HG02870 (cell line): ENCODE results near the gene PKM.

Source experiments
- ATAC-seq: cut with Tn5 transposase; IDR thresholded peaks from one replicate; pipeline ENCODE4 v1.9.1; 2021; ENCODE audit warnings: mild to moderate bottlenecking, moderate library complexity; ENCODE audit not compliant: unreplicated experiment

PKM gene

DNA sequence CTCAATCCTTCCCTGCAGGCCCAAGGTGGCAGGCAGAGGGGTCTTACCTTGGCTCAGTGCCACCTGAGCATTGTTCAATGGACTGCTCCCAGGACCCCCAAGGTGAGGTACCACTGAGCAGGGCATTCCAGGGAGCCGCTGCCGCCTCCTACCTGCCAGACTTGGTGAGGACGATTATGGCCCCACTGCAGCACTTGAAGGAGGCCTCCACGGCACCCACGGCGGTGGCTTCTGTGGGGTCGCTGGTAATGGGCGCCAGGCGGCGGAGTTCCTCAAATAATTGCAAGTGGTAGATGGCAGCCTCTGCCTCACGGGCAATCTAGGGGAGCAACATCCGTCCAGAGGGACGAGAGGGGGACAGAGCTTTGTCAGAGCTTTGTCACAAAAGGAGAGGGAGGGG is 28.7 kb downstream of the PKM start:
- no peak for ATAC-seq

DNA sequence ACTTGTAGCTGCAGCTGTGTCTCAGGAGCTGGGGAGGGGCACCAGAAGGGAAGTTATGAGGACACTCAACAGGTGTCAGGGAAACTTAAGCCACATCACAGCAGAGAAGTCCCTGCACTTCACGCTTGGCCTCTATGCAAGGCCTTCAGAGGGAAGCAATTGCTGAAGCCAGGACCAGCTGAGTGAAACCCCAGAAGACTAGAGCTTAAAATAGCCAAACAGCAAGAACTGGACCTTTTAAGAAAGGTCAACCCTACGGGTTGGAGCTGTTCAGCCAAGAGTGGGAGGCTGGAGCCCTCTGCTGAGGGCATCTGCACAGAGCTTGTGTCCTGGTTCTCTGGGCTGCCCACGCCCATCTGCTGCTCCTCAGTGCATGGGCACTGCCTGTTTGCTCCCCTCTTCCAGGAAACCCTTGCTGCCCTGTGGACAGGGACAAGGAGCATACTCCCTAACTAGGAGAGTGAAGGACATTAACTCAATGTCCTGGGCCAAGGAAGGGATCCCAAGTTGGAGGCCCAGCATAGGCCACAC is 29.5 kb downstream of the PKM start:
- no peak for ATAC-seq

DNA sequence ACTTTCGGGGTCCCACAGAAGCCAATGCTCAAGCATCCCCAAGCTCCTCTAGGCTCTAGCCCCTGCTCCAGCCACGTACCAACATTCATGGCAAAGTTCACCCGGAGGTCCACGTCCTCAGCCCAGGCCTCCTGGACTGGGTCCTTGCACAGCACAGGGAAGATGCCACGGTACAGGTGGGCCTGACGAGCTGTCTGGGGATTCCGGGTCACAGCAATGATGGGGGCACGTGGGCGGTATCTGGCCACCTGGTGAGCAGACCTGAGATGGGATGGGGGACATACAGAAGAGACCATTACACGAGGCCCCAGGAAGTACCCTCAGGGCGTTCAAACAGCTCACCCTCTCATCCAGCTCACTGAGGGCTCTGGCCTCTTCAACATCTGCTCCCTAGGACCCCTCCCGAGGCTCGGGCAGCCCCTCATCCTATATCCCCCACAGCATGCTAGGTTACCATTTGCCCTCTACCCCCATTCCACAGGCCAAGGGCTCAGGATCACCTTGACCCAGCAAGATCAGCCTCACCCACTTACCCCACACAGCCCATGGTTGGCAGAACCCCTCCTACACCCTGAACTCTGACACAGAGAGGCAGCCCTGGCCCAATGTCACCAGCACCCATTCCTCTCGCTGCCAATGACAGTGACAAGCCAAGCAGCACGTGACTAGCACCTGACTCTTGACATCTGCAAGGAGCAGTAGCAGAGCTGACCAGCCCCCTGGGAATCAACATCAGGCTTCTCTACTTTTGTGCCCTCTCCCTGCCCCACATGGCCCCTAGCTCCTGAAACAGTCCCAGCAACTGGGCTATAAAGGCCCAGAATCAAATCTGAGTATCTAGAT is 30.4 kb downstream of the PKM start:
- ATAC-seq, result no peak

DNA sequence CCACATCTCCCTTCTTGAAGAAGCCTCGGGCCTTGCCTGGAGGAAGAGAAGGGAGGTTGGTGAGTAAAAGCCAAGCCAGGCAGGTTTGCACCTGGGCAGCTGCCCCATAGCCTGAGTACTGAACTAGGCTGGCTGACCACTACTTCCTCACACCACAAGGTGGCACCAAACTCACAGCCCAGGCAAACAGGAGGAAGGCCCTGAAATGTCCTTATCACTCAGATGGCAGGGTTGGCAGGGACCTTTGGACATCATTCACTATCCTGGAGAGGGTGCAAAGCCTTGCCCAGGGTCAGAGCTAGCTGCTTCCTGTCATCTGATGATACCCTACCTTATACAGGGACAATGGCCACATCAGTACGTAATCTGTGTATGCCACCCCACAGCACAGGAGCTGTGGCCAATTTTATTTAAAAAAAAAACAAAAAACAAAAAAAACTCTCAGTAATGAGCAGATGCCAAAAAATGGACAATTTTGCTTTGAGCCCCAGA is 31.2 kb downstream of the PKM start:
- ATAC-seq, result no peak

DNA sequence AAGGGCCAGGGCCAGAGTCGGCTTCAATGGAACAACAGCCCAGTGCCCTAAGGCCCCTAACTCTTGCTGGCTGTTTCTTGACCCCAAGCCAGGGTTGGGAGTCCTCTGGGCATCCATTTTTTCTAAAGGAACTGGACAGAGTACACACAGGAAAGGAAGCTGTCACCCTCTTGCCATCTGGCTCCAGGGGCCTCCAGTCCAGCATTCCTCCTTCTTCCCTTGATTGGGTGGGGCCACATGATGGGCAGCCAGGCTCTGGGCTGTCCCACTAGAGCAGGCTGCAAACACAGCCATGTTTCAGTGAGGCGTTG is 31.8 kb downstream of the PKM start:
- ATAC-seq, result no peak

DNA sequence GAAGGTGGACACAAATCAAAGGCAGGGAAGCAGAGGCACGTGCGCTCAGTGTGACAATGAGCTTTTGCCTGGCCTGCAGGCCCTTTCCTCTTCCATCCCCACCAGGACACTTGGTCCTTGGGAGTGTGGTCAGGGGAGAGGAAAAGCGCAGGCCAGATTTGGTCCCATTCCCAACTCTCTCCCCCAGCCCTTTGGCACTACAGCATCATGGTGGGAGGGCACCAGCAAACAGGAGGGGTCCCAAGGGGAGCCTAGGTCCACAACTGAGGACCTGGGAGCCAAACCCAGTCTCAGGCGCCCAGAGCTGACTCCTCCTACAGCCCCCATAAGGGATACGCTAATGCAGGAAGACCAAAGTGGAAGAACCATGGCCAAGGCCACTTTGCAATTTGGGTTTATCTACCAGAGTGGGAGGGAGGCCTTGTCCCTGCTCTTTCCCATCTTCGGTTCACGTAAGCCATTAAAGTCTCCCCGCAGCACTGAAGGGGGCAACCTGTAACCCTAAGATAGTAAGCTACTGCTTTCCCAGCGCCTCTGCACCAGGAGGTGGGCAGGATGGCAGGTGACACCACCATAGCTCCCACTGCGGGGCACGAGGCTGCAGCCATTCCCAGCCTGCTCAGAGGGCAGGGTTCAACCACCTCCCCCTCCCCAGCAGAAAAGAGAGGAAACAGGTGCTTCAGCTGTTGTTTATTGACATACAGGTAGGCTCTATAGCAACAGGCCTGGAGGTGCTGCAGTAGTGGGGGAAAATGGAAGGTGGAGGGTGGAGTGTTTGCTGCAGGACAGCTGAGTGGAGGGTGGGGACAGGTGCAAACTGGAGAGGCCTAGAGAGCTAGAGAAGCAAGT is 32.4 kb downstream of the PKM start:
- no peak for ATAC-seq

DNA sequence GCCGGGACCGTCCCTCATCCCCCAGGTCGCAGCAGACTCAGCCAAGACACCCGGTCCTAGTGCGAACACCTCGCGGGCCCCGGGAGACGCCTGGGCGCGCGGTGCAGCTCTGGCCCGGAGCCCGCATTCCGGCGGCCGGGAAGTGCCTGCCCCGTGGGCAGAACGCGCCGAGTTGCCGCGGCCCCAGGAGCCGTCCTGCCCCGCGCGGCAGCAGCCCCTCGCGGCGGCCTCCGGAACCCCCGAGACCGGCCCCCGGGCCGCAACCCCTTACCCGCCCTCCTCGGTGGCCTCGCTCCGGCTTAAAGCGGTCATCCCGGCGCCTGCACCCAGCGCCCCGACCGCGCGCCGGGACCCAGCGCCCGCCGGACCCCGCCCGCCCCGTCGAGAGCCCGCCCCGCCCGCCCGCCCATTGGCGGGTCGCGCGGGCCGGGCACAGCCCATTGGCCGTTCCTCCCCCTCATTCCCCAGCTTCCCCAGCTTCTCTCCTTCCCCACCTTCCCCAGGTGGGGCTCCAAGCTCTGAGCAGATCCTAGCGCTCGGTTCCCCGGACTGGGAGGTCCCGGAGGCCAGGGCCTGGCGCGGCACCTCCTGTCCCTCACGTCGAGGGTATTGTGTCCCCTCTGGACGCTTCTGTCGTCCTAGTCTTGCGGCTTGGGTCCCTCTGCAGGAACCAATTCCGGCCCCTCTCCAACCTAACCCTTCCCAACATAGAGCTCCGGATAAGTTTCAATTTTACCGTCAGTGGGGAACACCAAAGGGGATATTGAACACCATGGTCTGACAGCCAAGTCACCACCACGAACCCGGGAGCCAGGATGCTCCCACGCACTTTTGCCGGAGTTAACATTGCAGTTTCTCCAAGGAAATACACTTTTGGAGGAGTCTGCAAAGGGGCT is 33.3 kb downstream of the PKM start, which contains the start of gene GRAMD2A:
Gene GRAMD2A (minus strand): TSS at position 328 of the 896 bp plus-strand sequence.
- no peak for ATAC-seq

DNA sequence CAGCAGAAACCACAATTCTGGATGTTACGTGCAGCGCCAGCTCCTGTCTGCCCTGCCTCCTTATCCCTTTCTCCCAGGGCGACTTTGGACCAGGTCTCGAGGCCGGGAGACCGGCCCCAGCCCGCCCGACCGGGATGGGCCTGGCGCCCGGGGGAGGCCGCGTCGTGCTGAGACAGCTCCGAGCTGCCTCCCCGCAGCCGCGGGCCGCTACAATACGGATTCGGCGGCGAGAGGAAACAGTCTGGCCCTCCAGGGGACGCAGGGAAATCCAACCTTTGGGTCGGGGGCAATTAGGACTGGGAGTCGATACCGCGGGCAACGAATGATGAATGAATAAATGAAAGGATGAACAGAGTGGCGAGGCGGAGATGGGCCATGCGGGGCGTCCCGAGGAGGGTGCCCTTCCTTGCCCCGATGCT is 33.9 kb downstream of the PKM start:
- no peak for ATAC-seq

DNA sequence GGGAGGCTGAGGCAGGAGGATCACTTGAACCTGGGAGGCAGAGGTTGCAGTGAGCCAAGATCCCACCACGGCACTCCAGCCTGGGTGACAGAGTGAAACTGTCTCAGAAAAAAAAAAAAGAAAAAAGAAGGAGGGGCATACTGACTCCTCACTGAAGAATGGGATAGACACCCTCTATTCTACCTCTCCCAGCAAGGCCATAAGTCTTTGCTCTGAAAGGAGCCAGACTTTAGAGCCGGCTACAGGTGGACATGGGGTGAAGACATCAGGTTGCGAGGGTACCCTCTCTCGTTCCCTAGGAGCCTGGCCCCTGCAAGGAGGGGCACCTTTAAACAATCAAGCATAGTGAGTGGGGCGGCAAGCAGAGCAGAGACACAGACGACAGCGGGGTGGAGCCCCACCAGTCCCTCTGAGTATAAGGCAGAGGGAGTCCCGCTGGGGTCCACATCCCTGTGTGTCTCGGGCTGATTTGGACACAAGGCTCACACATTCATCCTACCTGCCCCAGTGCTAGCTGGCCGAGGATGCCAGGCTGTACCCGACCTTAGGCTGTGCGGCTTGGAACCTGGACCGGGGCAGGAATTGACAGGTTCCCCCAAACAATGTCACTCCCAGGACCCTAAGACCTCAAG is 34.5 kb downstream of the PKM start:
- no peak for ATAC-seq

DNA sequence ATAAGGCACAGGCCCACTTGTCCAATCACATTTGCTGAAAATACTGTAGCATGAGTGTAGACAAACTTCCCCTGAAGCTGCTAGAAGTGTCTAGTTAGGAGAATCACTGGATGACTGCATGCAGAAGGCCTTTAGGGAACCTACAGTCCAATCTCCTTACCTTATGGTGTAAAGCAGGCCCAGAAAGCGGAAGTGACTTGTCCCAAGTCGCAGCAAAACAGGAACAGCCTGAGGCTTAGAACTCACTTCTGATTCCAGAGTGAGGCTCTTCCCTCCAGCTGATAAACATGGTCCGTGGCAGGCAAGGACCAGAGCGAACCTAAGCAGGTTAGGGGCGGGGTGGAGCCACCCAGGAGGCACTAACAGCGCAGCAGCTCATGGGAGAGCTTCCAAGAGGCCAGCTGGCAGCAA is 35.9 kb downstream of the PKM start:
- ATAC-seq, result no peak

DNA sequence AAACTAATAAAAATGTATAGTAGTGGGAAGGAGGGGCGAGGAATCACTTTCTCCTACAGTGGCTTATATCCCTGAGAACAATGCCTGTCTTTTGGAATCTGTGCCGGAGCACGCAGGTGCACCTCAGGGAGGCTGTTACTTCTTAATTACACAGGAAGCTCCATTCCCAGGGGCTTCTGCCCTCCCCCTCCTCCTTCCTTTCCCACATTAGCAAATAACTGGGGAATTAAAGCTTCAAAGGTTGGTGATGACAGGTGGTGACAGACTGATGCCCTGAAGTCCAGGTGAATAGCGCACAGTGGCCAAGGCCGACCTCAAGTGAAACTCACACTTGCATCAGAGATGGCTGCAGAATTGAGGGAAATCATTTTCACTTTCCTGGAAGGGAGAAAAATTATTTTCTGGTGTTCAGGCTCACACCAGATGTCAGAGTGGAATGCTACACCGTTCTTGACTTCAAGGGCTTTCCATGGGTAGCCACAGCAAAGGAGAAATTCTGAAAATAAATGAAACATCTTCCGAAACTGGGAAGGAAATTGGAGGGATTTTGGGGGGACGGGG is 37.1 kb downstream of the PKM start:
- no peak for ATAC-seq

DNA sequence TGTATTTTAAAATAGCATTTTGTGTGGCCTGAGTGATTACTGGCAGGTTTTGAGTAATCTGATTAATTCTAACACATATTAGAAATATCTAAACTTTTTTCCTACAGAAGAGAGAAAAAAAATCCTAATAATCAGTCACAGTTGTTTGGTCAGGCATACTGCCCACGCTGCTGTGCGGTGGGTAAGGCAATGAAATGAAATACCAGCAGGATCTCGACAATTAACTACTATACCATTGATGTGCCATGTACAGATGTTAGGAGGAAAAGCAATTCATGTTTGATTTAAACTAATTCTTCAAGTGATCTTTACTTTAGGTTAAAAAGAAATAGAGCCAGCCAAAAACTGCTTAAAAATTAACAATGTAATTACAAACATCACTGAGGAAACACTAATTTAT is 38.6 kb downstream of the PKM start:
- ATAC-seq, result no peak

DNA sequence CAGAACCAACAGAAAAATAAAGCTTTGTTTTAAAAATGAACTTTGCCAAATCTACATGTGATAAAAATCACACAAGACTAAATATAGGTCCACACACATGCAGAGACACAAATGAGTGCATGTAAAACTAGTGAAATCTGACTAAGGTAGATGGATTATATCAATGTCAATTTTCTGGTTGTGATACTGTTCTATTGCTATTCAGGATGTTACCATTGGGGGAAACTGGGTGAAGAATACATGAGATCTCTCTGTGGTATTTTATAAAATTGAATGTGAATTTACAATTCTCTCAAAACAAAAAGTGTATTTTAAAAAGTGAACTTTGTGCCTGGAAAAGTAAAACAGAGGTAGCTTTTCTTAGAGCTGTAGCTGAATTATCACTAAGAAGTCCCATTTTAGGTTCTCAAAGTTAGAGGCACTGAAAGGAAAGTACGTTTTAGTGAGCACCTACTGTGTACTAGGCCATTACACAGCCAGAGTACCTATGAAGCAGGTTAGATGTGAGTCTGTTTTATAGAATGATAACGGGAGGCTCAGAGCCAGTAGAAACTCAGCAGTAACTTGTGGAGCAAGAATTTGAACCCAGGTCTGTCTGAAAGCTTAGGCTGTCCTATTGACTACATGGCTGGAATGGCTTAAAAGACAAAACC is 41.6 kb downstream of the PKM start:
- no peak for ATAC-seq

DNA sequence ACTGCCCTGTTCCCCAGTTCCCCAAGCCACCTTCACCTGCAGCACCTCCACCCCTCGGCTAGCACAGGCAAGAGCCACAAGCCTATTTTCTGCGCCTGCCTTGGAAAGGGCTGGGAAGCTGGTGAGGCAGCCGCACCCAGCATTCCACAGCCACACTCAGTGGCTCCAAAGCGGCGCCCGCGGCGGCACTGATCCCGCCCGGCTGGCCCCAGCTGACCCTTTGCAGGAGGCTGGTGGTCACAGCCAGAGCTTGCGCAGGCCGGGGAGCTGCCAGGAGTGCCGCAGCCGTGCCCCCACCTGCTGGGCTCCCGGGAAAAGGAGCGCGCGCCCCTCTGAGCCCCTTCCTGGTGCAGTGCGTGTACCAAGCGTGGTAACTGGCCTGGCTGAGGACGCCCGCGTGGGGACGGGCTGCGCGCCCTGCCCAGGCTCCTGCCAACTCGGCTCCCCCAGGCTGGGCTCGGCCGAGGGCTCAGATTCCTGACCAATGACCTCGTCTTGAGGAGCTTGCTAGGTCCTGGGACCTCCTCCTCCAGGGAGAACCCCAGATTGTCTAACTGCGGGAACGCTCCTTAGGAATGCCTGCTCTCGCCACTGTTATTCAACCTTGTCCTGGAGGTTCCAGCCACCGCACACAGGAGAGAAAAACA is 46.7 kb downstream of the PKM start:
- ATAC-seq, result no peak

DNA sequence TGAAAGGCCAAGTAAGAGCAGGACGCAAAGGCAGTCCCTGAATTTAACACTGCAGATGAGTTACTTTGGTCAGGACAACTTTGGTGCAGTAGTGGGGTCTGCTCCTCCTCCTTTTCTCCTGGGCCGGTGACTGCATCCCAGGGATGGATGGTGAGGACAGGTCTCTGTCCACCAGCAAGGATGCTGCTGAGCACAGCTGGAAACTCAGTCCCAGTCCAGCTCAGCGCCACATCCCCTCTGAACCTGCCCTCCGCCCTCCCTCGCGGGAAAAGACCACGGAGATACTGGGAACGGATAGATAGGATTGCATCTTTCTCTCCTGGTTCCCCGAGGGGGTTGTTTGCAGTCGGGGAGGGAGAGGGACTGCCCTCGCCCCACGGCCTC is 47.2 kb downstream of the PKM start:
- ATAC-seq, result no peak

DNA sequence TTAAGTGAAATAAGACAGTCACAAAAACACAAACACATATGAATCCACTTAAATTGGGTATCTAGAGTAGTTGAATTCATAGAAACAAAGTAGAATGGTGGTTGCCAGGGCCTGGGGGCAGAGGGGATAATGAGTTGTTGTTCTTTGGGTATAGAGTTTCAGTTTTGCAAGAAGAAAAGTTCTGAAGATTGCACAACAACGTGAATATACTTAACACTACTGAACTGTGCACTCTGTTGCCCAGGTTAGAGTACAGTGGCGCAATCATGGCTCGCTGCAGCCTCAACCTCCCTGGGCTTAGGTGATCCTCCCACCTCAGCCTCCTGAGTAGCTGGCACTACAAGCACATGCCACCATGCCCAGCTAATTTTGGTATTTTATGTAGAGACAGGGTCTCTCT is 48.3 kb downstream of the PKM start:
- no peak for ATAC-seq

DNA sequence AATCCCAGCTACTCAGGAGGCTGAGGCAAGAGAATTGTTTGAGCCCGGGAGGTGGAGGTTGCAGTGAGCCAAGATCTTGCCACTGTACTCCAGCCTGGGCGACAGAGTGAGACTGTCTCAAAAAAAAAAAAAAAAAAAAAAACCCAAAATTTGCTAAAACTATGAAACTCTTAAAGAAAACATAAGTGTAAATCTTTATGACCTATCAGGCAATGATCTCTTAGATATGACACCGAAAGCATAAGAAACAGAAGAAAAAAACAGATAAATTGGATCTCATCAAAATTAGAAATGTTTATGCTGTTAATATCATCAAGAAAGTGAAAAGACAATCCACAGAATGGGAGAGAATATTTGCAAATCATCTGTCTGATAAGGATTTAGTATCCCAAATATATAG is 48.7 kb downstream of the PKM start:
- ATAC-seq, result no peak

DNA sequence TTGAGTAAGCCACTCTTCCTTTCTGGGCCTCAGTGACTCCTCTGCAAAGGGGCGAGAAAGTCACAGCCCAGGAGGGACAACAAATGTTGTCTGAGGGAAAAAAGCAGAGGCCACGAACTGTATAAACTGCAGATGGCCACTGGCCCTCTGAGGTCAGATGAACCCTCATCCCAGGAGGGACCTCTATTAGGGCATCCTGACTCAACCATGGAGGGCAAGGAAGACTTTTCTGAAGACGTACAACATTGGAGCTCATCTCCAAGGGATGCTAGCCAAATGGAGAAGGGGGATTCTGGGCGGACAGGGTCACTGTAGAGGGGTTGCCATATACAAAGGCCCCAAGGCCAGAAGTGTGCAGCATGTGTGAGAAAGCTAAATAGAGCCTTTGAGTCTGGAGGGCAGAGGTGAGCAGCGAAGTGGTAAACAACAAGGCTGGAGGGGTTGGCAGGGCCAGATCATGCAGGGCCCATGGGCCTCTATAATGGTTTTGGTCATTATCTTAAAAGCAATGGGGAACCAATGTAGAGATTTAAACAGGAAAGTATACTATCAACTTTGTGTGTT is 50.1 kb downstream of the PKM start:
- ATAC-seq, result no peak
